H1 (cell line): Measurements from ENCODE around the gene KLHL3.

Experiments
- ASH2L ChIP-seq: fragments of 200-600, 300-600 bp; sonication (generic); IDR thresholded peaks from one replicate; pipeline ENCODE4 v1.7.1; 2017; ENCODE audit warnings: low read length
- CTCF ChIP-seq, 3 experiments: IDR thresholded peaks; 1 replicate in 2 of 3; 2 replicates in 1 of 3; pipeline versions ENCODE4 v1.5.1 to v1.6.1; 2011; ENCODE audit warnings: low read length in 3 of 3, mild to moderate bottlenecking in 3 of 3, inconsistent platforms in 2 of 3, low read depth in 1 of 3, moderate library complexity in 1 of 3; ENCODE audit not compliant: insufficient read depth in 1 of 3; ENCODE audit errors: control extremely low read depth in 1 of 3
- EZH2 ChIP-seq: fragments of 200-600 bp; sonication (generic); IDR thresholded peaks from 2 replicates; pipeline ENCODE4 v1.7.1; 2012; ENCODE audit warnings: low read depth, mild to moderate bottlenecking, moderate library complexity, low read length, inconsistent platforms; ENCODE audit not compliant: severe bottlenecking
- FOSL1 ChIP-seq: IDR thresholded peaks from 2 replicates; pipeline ENCODE4 v1.6.1; 2011; ENCODE audit warnings: mild to moderate bottlenecking, low read depth, low read length, moderate library complexity; ENCODE audit not compliant: insufficient read depth
- MAFK ChIP-seq: IDR thresholded peaks from 2 replicates; pipeline ENCODE4 v1.6.1; 2012; ENCODE audit warnings: low read depth, mild to moderate bottlenecking, improper control_type of control experiment, low read length
- POLR2A ChIP-seq, 2 experiments: IDR thresholded peaks; 1 replicate in 1 of 2; 2 replicates in 1 of 2; pipeline ENCODE4 v1.6.1; 2011; ENCODE audit warnings: low read depth in 2 of 2, low read length in 2 of 2, mild to moderate bottlenecking in 2 of 2; ENCODE audit errors: control extremely low read depth in 1 of 2
- SP2 ChIP-seq: IDR thresholded peaks from 2 replicates; pipeline ENCODE4 v1.6.1; 2012; ENCODE audit warnings: mild to moderate bottlenecking, low read length, inconsistent platforms
- ZNF274 ChIP-seq: IDR thresholded peaks from 2 replicates; pipeline ENCODE4 v1.7.0; 2012; ENCODE audit warnings: low read length, borderline replicate concordance; ENCODE audit errors: extremely low read depth

DNA sequence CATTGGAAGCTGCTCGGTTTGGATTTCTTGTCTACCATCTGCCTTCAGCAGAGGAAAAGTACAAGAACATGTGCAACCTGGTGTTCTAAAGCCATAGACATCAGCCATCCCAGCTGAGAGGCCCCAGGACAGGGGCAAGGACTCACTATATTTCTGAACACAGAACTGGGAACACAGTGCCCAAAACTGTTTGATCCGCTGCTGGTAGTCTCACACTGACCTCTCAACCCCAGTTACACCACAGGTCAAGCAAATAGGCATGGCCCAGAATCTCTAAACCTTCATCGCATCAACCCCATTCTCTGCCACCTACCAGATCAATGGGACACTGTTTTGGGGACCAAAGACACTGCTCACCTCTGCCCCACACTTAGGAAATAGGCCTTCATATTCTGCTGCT is 2.0 kb downstream of the KLHL3 start:
- TF ChIP-seq MAFK (no peak), EZH2 (no peak), CTCF (IDR thresholded peaks at IDR 0.05; ENCODE audit: control extremely low read depth in 1 of 3, insufficient read depth in 1 of 3, low read depth in 1 of 3, low read length in 3 of 3) (no peak), FOSL1 (no peak), SP2 (no peak), POLR2A (IDR thresholded peaks at IDR 0.05; ENCODE audit: control extremely low read depth in 1 of 2, low read depth in 2 of 2, low read length in 2 of 2) (no peak), ZNF274 (no peak), ASH2L (no peak)
